Heart left ventricle (tissue), 16 donors: Measurements from ENCODE around the gene MID2. TPM values are rescaled to one million over a fixed set of nuclear protein-coding genes. Genes with fewer than 3 reads are reported as not detected.
"Not testable (repeated sequence)": the region's sequence is repeated elsewhere in the genome, so short reads cannot be mapped to it uniquely, and the experiment has no call there.

Experiments
- ATAC-seq, 4 donors: fragments of 200-7000 bp; cut with Tn5 transposase; one replicate each; pipeline ENCODE4 v1.9.1; 2020 to 2022; ENCODE audit warnings: moderate library complexity in 4 of 4, mild to moderate bottlenecking in 3 of 4, moderate number of reproducible peaks in 1 of 4
- DNase-seq, 5 donors: peaks; one replicate each; pipeline ENCODE4 v3.0.0-alpha.2; 2020
- H3K27ac ChIP-seq, 12 donors: fragments of 200-600 bp; sonication (generic) in 4 of 12; one replicate each; pipeline versions ENCODE4 v1.5.0 to v1.8.0; 2016 to 2022; ENCODE audit warnings: mild to moderate bottlenecking in 2 of 12
- H3K27me3 ChIP-seq, 9 donors: fragments of 200-600 bp; sonication (generic) in 2 of 9; one replicate each; pipeline versions ENCODE4 v1.5.1 to v1.8.0; 2016 to 2022; ENCODE audit warnings: mild to moderate bottlenecking in 3 of 9
- H3K36me3 ChIP-seq, 9 donors: fragments of 200-600 bp; sonication (generic) in 2 of 9; one replicate each; pipeline versions ENCODE4 v1.5.0 to v1.8.0; 2018 to 2022; ENCODE audit warnings: mild to moderate bottlenecking in 2 of 9
- H3K4me1 ChIP-seq, 12 donors: fragments of 200-600 bp; sonication (generic) in 4 of 12; one replicate each; pipeline versions ENCODE4 v1.5.0 to v1.8.0; 2016 to 2022; ENCODE audit warnings: mild to moderate bottlenecking in 3 of 12
- H3K4me3 ChIP-seq, 12 donors: fragments of 200-600 bp; sonication (generic) in 4 of 12; one replicate each; pipeline versions ENCODE4 v1.5.0 to v1.8.0; 2017 to 2022; ENCODE audit warnings: mild to moderate bottlenecking in 9 of 12, moderate library complexity in 4 of 12
- H3K9me3 ChIP-seq, 12 donors: fragments of 200-600 bp; sonication (generic) in 4 of 12; one replicate each; pipeline versions ENCODE4 v1.5.0 to v1.8.0; 2016 to 2022; ENCODE audit warnings: mild to moderate bottlenecking in 1 of 12
- CTCF ChIP-seq, 12 donors: fragments of 200-600 bp; sonication (generic) in 4 of 12; IDR thresholded peaks; one replicate each; pipeline versions ENCODE4 v1.5.0 to v1.8.0; 2018 to 2022; ENCODE audit warnings: antibody characterized with exemption in 12 of 12, mild to moderate bottlenecking in 5 of 12
- POLR2A ChIP-seq, 2 donors: fragments of 450-650 bp; IDR thresholded peaks; one replicate each; pipeline ENCODE4 v1.6.1; 2017; ENCODE audit warnings: antibody characterized with exemption in 2 of 2, mild to moderate bottlenecking in 2 of 2, moderate library complexity in 2 of 2
- WGBS, 4 donors: extraction: QIAGEN DNeasy Blood & Tissue Kit in 2 of 4; methylation state at CpG; one replicate each; pipeline versions ENCODE4 v1.1.5 to v1.1.7; 2013 to 2018; 5-methylcytosine and 5-hydroxymethylcytosine counted together
- intact Hi-C, 10 donors: fragments of 100-400 bp; cut with DNase I; formaldehyde crosslinking; loops; one replicate each; pipeline versions ENCODE4 v1.11.1 to v1.14.2; 2022
- polyA plus RNA-seq, 2 donors: library from polyadenylated mRNA; stranded (reverse); fragments of 200-250 nt; gene quantifications; one replicate each; pipeline ENCODE4 v1.2.3, GENCODE V29; 2013
- total RNA-seq, 9 donors: library from RNA; depleted of rRNA in 2 of 9; stranded (reverse); fragments of >200 nt in 2 of 9; fragmentation: NEBNext Ultra II Directional in 3 of 9; extraction: Animal tissue kit (Norgen Biotek cat#: 25700) in 3 of 9; gene quantifications; one replicate each; pipeline versions ENCODE4 v1.1.0 to v1.2.4, GENCODE V29; 2016 to 2023
- donor health status: ischemic (EF 13 %, LVEDD 7.1; RV severe dilation, severe dysfunction).
- donor health status: healthy with polysubstance abuse.
- donor health status: DM: no; HTN: yes; CAD: no.
- donor health status: DM: no; HTN: no; CAD: no.
- donor health status: ischemic (EF 25% LVEDD 6.9; RV normal size, moderate dysfunction).
- donor health status: ischemic (EF 25% LVEDD 5.7; RV mildly dilated, moderate dysfunction).
- donor health status: healthy.
- donor health status: DM: yes; HTN: yes; CAD: no.
- donor health status: ischemic (EF 35%, LVEDD 5.7; RV mildly dilated, moderate dysfunction).
- donor health status: nonischemic (EF 11% LVEDD 7.7; RV severe dilation, severe dysfunction).
- donor health status: DM: yes; HTN: yes; CAD: no.
- donor health status: PGD.
- donor health status: ischemic (EF 29% LVEDD 5.4; RV normal size, mild dysfunction).
- donor health status: nonischemic (EF 23%, LVEDD 6.1; RV moderate dilation, normal function).

The MID2 gene
- total and polyA plus RNA-seq, 11 donors, result 0.53 to 16.2 (median 4.2) TPM

DNA sequence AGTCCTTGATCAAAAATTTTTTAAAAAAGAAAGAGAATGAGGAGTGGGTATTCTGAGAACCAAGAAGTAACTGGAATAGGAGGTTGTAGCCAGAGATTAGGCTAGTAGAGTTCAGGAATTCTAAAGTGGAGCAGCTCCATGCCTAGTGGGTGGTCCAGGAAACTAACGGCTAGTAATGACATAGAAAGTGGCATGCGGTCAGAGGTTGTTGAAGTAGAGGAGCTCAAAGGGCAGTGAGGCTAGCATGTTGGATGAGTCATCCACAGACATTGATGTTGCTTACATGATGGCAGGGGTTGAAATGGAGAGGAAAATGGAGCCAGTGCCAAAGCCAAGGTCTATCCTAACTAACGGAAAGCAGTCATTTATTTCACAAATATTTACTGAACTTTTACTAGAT is 114.4 kb downstream of the MID2 start:
- Histone ChIP-seq H3K9me3 (no peaks in the 10 kb centered on the region), H3K4me3 (no peak overlapping the region), H3K4me1 (no peaks in the 10 kb centered on the region), H3K27ac (no peak overlapping the region), H3K36me3 (no peaks in the 10 kb centered on the region), H3K27me3 (peaks cover 0 to 17% (median 0%) of the 10 kb centered on the region in 9 donors)
- 73 to 77% (median 74%) methylated on average over 3 of the region's 3 CpGs for WGBS, 4 donors
- DNase-seq (no peak), ATAC-seq (no peak)
- TF ChIP-seq POLR2A (IDR thresholded peaks at IDR 0.05) (no peak), CTCF (IDR thresholded peaks at IDR 0.05) (no peak)
- intact Hi-C loops, result no loop called here

DNA sequence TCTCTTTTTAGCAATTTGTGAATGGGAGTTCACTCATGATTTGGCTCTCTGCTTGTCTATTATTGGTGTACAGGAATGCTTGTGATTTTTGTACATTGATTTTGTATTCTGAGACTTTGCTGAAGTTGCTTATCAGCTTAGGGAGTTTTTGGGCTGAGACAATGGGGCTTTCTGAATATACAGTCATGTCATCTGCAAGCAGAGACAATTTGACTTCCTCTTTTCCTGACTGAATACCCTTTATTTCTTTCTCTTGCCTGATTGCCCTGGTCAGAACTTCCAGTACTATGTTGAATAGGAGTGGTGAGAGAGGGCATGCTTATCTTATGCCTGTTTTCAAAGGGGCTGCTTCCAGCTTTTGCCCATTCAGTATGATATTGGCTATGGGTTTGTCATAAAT is 129.7 kb downstream of the MID2 start:
- H3K36me3 ChIP-seq, DNase-seq, H3K9me3 ChIP-seq, ATAC-seq, H3K4me1 ChIP-seq, H3K4me3 ChIP-seq, intact Hi-C loops, H3K27ac ChIP-seq: not testable (repeated sequence)
- peaks cover 0 to 15% (median 0%) of the 10 kb centered on the region in 9 donors for H3K27me3 ChIP-seq

DNA sequence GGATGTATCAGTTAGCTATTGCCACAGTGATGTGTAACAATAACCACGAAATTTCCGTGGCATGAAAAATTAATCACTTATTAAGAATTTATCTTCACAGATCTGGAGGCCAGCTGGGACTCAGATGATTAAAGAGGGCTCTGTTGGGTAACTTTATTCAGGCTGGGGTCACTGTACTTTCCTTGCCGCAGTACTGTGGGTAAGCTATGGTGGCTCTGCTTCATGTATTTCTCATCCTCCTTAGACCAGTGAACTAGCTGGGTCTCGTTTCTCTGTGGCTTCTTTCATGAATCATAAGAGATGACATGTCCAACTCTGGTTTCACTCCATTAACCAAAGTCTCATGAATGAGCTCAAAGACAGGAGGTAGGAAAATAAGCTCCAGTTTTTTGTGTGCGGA is 143.0 kb downstream of the MID2 start:
- WGBS, 4 donors, result 71 to 90% (median 87%) methylated on average over 5 of the region's 5 CpGs
- H3K9me3 ChIP-seq, result peaks cover 0 to 8% (median 0%) of the 10 kb centered on the region in 12 donors
- no peak for TF ChIP-seq CTCF (IDR thresholded peaks at IDR 0.05)
- no peak for TF ChIP-seq POLR2A (IDR thresholded peaks at IDR 0.05)
- ATAC-seq (no peak), DNase-seq (no peak)
- no peaks in the 10 kb centered on the region for H3K4me1 ChIP-seq
- no peaks in the 10 kb centered on the region for H3K36me3 ChIP-seq
- H3K27ac ChIP-seq, result no peak overlapping the region
- intact Hi-C loops, result no loop called here
- no peak overlapping the region for H3K4me3 ChIP-seq
- peaks cover 0 to 22% (median 0%) of the 10 kb centered on the region in 9 donors for H3K27me3 ChIP-seq

- Histone ChIP-seq H3K36me3 (no peaks in the 10 kb centered on the region), H3K27ac (no peak overlapping the region), H3K4me3 (no peak overlapping the region), H3K4me1 (no peaks in the 10 kb centered on the region), H3K27me3 (peaks cover 0 to 25% (median 0%) of the 10 kb centered on the region in 9 donors), H3K9me3 (peaks cover 0 to 8% (median 0%) of the 10 kb centered on the region in 12 donors)
- WGBS, 4 donors, result 46 to 51% (median 50%) methylated on average over 2 of the region's 2 CpGs
- ATAC-seq (no peak), DNase-seq (no peak)
- intact Hi-C loops, result no loop called here
- TF ChIP-seq CTCF (IDR thresholded peaks at IDR 0.05), result no peak
- no peak for TF ChIP-seq POLR2A (IDR thresholded peaks at IDR 0.05)
Observed at GRCh38 chrX:107970073-107970472, 144.4 kb downstream of the MID2 start.

- Histone ChIP-seq H3K36me3 (no peaks in the 10 kb centered on the region), H3K4me1 (no peaks in the 10 kb centered on the region), H3K4me3 (no peak overlapping the region), H3K27ac (no peak overlapping the region), H3K9me3 (peaks cover 0 to 8% (median 0%) of the 10 kb centered on the region in 12 donors), H3K27me3 (peaks cover 0 to 29% (median 0%) of the 10 kb centered on the region in 9 donors)
- intact Hi-C loops, result no loop called here
- ATAC-seq, result no peak
- WGBS, 4 donors, result 75 to 87% (median 81%) methylated on average over 3 of the region's 3 CpGs
- TF ChIP-seq CTCF (IDR thresholded peaks at IDR 0.05) (no peak), POLR2A (IDR thresholded peaks at IDR 0.05) (no peak)
- DNase-seq, result no peak
Observed at GRCh38 chrX:107971636-107972035, 146.0 kb downstream of the MID2 start.
